ENCODE measurements around the gene FLOT1.
"Not testable (repeated sequence)": the region's sequence is repeated elsewhere in the genome, so short reads cannot be mapped to it uniquely, and the experiment has no call there.

FLOT1 gene

GRCh38 chr6:30743099-30744053 is 889 bp upstream of the FLOT1 start:
- peak; percentile 67 to 69 for DNase-seq

- no peak for DNase-seq
These were observed 635 bp downstream of the FLOT1 start for GRCh38 chr6:30741789-30742315.

GRCh38 chr6:30741063-30741779 is 1.3 kb downstream of the FLOT1 start:
- peak in 1 of 2 experiments; percentile 59 for DNase-seq

GRCh38 chr6:30740540-30740870 is 2.0 kb downstream of the FLOT1 start:
- no peak for DNase-seq

- DNase-seq = no peak
These were observed 4.0 kb downstream of the FLOT1 start for GRCh38 chr6:30738532-30738931.

- peak in 1 of 2 experiments; percentile 49 for DNase-seq
These were observed 6.7 kb downstream of the FLOT1 start for GRCh38 chr6:30735668-30736314.

GRCh38 chr6:30732237-30732943 is 10.1 kb downstream of the FLOT1 start:
- DNase-seq = no peak

- peak; percentile 87 to 92 for DNase-seq
These were observed 11.7 kb downstream of the FLOT1 start for GRCh38 chr6:30730601-30731435.

- no peak for DNase-seq
These were observed 14.4 kb downstream of the FLOT1 start for GRCh38 chr6:30727920-30728553.

- DNase-seq = no peak
These were observed 15.7 kb downstream of the FLOT1 start for GRCh38 chr6:30726506-30727413.

- DNase-seq = peak; percentile 59 to 63
These were observed 16.6 kb downstream of the FLOT1 start for GRCh38 chr6:30725713-30726505.

- DNase-seq = no peak
These were observed 17.4 kb downstream of the FLOT1 start for GRCh38 chr6:30724906-30725667.

GRCh38 chr6:30723843-30724741 is 18.4 kb downstream of the FLOT1 start:
- not testable (repeated sequence) for DNase-seq

GRCh38 chr6:30723159-30723842 is 19.2 kb downstream of the FLOT1 start:
- not testable (repeated sequence) for DNase-seq

GRCh38 chr6:30722280-30723112 is 20.0 kb downstream of the FLOT1 start:
- peak; percentile 93 for DNase-seq

- DNase-seq = peak in 1 of 2 experiments; percentile 54
These were observed 20.5 kb downstream of the FLOT1 start for GRCh38 chr6:30722025-30722279.
